GM23338 (cell line): ENCODE results near the gene RAB33B. TPM values are rescaled to one million over a fixed set of nuclear protein-coding genes. Genes with fewer than 3 reads are reported as not detected.

Experiments
- ATAC-seq: fragments of 200-7000 bp; cut with Tn5 transposase; 3 replicates; pipeline ENCODE4 v1.9.1; 2020
- DNase-seq: peaks from one replicate; pipeline ENCODE4 v3.0.0-alpha.2; 2015; ENCODE audit warnings: low spot score
- H2AFZ ChIP-seq: fragments of 200-600 bp; sonication (generic); 2 replicates; pipeline ENCODE4 v1.8.0; 2016; ENCODE audit warnings: antibody characterized with exemption, mild to moderate bottlenecking, moderate library complexity
- H3F3A ChIP-seq: fragments of 200-600 bp; sonication (generic); replicated peaks from 2 replicates; pipeline ENCODE4 v1.8.0; 2017; ENCODE audit warnings: antibody characterized with exemption, mixed run types, low read depth
- H3K27ac ChIP-seq: fragments of 200-600 bp; sonication (generic); 2 replicates; pipeline ENCODE4 v1.6.1; 2016; ENCODE audit warnings: low read depth
- H3K27me3 ChIP-seq: fragments of 200-600 bp; sonication (generic); 2 replicates; pipeline ENCODE4 v1.8.0; 2016; ENCODE audit warnings: mild to moderate bottlenecking, mixed run types, moderate library complexity; ENCODE audit not compliant: insufficient read depth
- H3K36me3 ChIP-seq: fragments of 200-600 bp; sonication (generic); 2 replicates; pipeline ENCODE4 v1.8.0; 2016; ENCODE audit warnings: mild to moderate bottlenecking; ENCODE audit not compliant: insufficient read depth
- H3K4me1 ChIP-seq: fragments of 200-600 bp; sonication (generic); 2 replicates; pipeline ENCODE4 v1.8.0; 2016; ENCODE audit warnings: mild to moderate bottlenecking, moderate library complexity; ENCODE audit not compliant: insufficient read depth
- H3K4me2 ChIP-seq: fragments of 200-600 bp; sonication (generic); 2 replicates; pipeline ENCODE4 v1.7.1; 2017; ENCODE audit warnings: mixed run types
- H3K4me3 ChIP-seq: fragments of 200-600 bp; sonication (generic); 2 replicates; pipeline ENCODE4 v1.6.1; 2016; ENCODE audit warnings: mixed run types
- H3K79me2 ChIP-seq: fragments of 200-600 bp; sonication (generic); replicated peaks from 2 replicates; pipeline ENCODE4 v1.8.0; 2017; ENCODE audit warnings: mild to moderate bottlenecking; ENCODE audit not compliant: insufficient read depth
- H3K9me2 ChIP-seq: fragments of 200-600 bp; sonication (generic); 2 replicates; pipeline ENCODE4 v1.8.0; 2017; ENCODE audit not compliant: insufficient read depth
- H4K20me1 ChIP-seq: fragments of 200-600 bp; sonication (generic); replicated peaks from 2 replicates; pipeline ENCODE4 v1.8.0; 2017; ENCODE audit warnings: mild to moderate bottlenecking; ENCODE audit not compliant: insufficient read depth
- H3K27ac Mint-ChIP-seq: 2 replicates; pipeline ENCODE4 v1.8.0; 2020; ENCODE audit warnings: inconsistent platforms, mild to moderate bottlenecking, moderate library complexity, mixed read lengths
- H3K27me3 Mint-ChIP-seq: 3 replicates; pipeline ENCODE4 v1.8.0; 2022; ENCODE audit warnings: low read depth, mild to moderate bottlenecking, moderate library complexity, mixed read lengths, inconsistent platforms; ENCODE audit not compliant: insufficient read depth, poor library complexity
- H3K36me3 Mint-ChIP-seq: 3 replicates; pipeline ENCODE4 v1.8.0; 2021; ENCODE audit warnings: low read depth, mild to moderate bottlenecking, inconsistent platforms, moderate library complexity, mixed read lengths
- H3K4me1 Mint-ChIP-seq: 3 replicates; pipeline ENCODE4 v1.8.0; 2020; ENCODE audit warnings: mild to moderate bottlenecking, inconsistent platforms, mixed read lengths
- H3K4me3 Mint-ChIP-seq: 3 replicates; pipeline ENCODE4 v1.8.0; 2021; ENCODE audit warnings: moderate library complexity, mild to moderate bottlenecking, inconsistent platforms, mixed read lengths
- H3K9me3 Mint-ChIP-seq: 3 replicates; pipeline ENCODE4 v1.8.0; 2020; ENCODE audit warnings: moderate library complexity, mild to moderate bottlenecking, inconsistent platforms, mixed read lengths
- CREB1 ChIP-seq: fragments of 250-450 bp; sonication (Bioruptor Pico); IDR thresholded peaks from 2 replicates; pipeline ENCODE4 v1.5.0; 2020; ENCODE audit warnings: low read depth, mild to moderate bottlenecking, moderate library complexity
- EZH2phosphoT487 ChIP-seq: fragments of 200-600 bp; sonication (generic); IDR thresholded peaks from one replicate; pipeline ENCODE4 v1.8.1; 2018; ENCODE audit warnings: antibody characterized with exemption; ENCODE audit not compliant: unreplicated experiment
- JUNB ChIP-seq: IDR thresholded peaks from one replicate; pipeline ENCODE4 v1.6.1; 2016; ENCODE audit warnings: antibody characterized with exemption; ENCODE audit not compliant: unreplicated experiment
- NANOG ChIP-seq: IDR thresholded peaks from 2 replicates; pipeline ENCODE4 v1.6.1; 2016; ENCODE audit warnings: antibody characterized with exemption, borderline replicate concordance
- POLR2AphosphoS5 ChIP-seq: IDR thresholded peaks from 2 replicates; pipeline ENCODE4 v1.6.1; 2016; ENCODE audit warnings: antibody characterized with exemption, low read depth
- STAT1 ChIP-seq: IDR thresholded peaks from one replicate; pipeline ENCODE4 v1.6.1; 2016; ENCODE audit warnings: antibody characterized with exemption; ENCODE audit not compliant: unreplicated experiment
- ZNF331 ChIP-seq: fragments of 250-450 bp; sonication (Bioruptor Pico); IDR thresholded peaks from 2 replicates; pipeline ENCODE4 v1.5.0; 2020; ENCODE audit warnings: low read depth, mild to moderate bottlenecking, moderate library complexity
- ZNF462 ChIP-seq: fragments of 250-450 bp; sonication (Bioruptor Pico); IDR thresholded peaks from 2 replicates; pipeline ENCODE4 v1.5.0; 2020; ENCODE audit warnings: mild to moderate bottlenecking, moderate library complexity
- polyA plus RNA-seq: library from polyadenylated mRNA; unstranded; fragments of >200 nt; fragmentation: Nextera tagmentation; extraction: Ambion mirVana; gene quantifications from 2 replicates; pipeline ENCODE4 v1.2.1, GENCODE V29; 2016
- total RNA-seq: library from RNA; depleted of rRNA; stranded (reverse); fragments of >200 nt; shearing (Covaris generic); gene quantifications from 2 replicates; pipeline ENCODE4 v1.2.3, GENCODE V29; 2014
- TF ChIP-seq, protein P1 (sequence below), 2 experiments: fragments of 200-600 bp in 1 of 2; sonication (generic) in 1 of 2; conservative IDR thresholded peaks; 2 replicates each; pipeline versions ENCODE4 v1.5.1 to v1.6.1; 2016 to 2017; ENCODE audit warnings: antibody characterized with exemption in 2 of 2, low read depth in 2 of 2, mild to moderate bottlenecking in 2 of 2, moderate library complexity in 1 of 2

The RAB33B gene
- total and polyA plus RNA-seq, 2 experiments from 2014 or later: 9.9 to 17.5 TPM

DNA sequence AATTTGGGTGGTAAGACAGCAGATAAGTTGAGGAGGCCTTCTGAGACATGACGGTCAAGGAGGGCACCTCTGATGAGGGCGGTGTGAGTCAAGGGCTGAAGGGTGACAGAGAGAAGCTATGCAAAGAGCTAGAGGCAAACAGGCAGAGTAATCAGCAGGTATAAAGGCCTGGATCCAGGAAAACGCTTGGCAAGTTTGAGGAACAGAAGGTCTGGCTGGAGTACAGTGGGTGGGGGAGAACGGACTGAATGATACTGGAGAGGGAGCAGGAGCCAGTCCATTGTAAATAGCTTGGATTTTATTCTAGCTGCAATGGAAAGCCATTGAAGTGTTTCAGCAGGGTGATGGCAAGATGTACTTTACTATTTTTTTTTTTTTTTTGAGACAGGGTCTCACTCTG is 39.3 kb downstream of the RAB33B start (continued):
- TF ChIP-seq ZNF462 (no peak), ZNF331 (CRISPR knock-in tag) (no peak), CREB1 (CRISPR knock-in tag) (no peak), NANOG (no peak), STAT1 (no peak), POLR2AphosphoS5 (no peak), JUNB (no peak), EZH2phosphoT487 (no peak)
- TF ChIP-seq, protein P1, sequence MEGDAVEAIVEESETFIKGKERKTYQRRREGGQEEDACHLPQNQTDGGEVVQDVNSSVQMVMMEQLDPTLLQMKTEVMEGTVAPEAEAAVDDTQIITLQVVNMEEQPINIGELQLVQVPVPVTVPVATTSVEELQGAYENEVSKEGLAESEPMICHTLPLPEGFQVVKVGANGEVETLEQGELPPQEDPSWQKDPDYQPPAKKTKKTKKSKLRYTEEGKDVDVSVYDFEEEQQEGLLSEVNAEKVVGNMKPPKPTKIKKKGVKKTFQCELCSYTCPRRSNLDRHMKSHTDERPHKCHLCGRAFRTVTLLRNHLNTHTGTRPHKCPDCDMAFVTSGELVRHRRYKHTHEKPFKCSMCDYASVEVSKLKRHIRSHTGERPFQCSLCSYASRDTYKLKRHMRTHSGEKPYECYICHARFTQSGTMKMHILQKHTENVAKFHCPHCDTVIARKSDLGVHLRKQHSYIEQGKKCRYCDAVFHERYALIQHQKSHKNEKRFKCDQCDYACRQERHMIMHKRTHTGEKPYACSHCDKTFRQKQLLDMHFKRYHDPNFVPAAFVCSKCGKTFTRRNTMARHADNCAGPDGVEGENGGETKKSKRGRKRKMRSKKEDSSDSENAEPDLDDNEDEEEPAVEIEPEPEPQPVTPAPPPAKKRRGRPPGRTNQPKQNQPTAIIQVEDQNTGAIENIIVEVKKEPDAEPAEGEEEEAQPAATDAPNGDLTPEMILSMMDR (conservative IDR thresholded peaks at IDR 0.05; ENCODE audit: low read depth in 2 of 2): no peak

- H3K9me3 Mint-ChIP-seq: no peaks in the 10 kb centered on the region
- no peaks in the 10 kb centered on the region for H3F3A ChIP-seq
- H3K4me1 ChIP-seq: peaks cover 4% of the 10 kb centered on the region; the same call in 1 of the 2 replicates
- peaks cover 14% of the 10 kb centered on the region for H3K27me3 Mint-ChIP-seq
- H4K20me1 ChIP-seq: no peaks in the 10 kb centered on the region
- H3K4me1 Mint-ChIP-seq: peaks cover 32% of the 10 kb centered on the region
- H3K4me3 Mint-ChIP-seq: no peak overlapping the region
- no peak overlapping the region for H3K27ac ChIP-seq
- H2AFZ ChIP-seq: no peak overlapping the region
- no peaks in the 10 kb centered on the region; the same call in 2 of the 3 replicates for H3K36me3 Mint-ChIP-seq
- H3K4me2 ChIP-seq: no peak overlapping the region
- H3K27ac Mint-ChIP-seq: no peak overlapping the region
- H3K9me2 ChIP-seq: no peaks in the 10 kb centered on the region
- H3K4me3 ChIP-seq: no peak overlapping the region
- no peaks in the 10 kb centered on the region for H3K36me3 ChIP-seq
- no peaks in the 10 kb centered on the region for H3K27me3 ChIP-seq
- DNase-seq: no peak
- ATAC-seq: no peak
- no peaks in the 10 kb centered on the region for H3K79me2 ChIP-seq
- no peak for TF ChIP-seq EZH2phosphoT487
- no peak for TF ChIP-seq POLR2AphosphoS5
- no peak for TF ChIP-seq ZNF462
- no peak for TF ChIP-seq JUNB
Observed at GRCh38 chr4:139499186-139499585, 45.3 kb downstream of the RAB33B start.
